ENCODE measurements around the gene PRR5.

The PRR5 gene

GRCh38 chr22:44729391-44730021 lies 27.5 kb downstream of the PRR5 start:
- no peak for DNase-seq (ENCODE audit: low spot score)

GRCh38 chr22:44730022-44730393 lies 28.0 kb downstream of the PRR5 start:
- DNase-seq (ENCODE audit: low spot score) = no peak
- TF ChIP-seq CTCF (IDR thresholded peaks at IDR 0.05; ENCODE audit: extremely low read depth, missing control alignments) = no peak

More at GRCh38 chr22:44729391-44730021, 27.5 kb downstream of the PRR5 start:
- TF ChIP-seq CTCF (IDR thresholded peaks at IDR 0.05; ENCODE audit: extremely low read depth, missing control alignments) = no peak

- TF ChIP-seq CTCF (IDR thresholded peaks at IDR 0.05; ENCODE audit: extremely low read depth, missing control alignments) = no peak
Measured at GRCh38 chr22:44730490-44731356, 28.7 kb downstream of the PRR5 start.

GRCh38 chr22:44731357-44731970 lies 29.5 kb downstream of the PRR5 start:
- DNase-seq (ENCODE audit: low spot score) = no peak
- no peak for TF ChIP-seq CTCF (IDR thresholded peaks at IDR 0.05; ENCODE audit: extremely low read depth, missing control alignments)

More at GRCh38 chr22:44730490-44731356, 28.7 kb downstream of the PRR5 start:
- no peak for DNase-seq (ENCODE audit: low spot score)

GRCh38 chr22:44732017-44732561 lies 30.1 kb downstream of the PRR5 start:
- TF ChIP-seq CTCF (IDR thresholded peaks at IDR 0.05; ENCODE audit: extremely low read depth, missing control alignments) = no peak
- no peak for DNase-seq (ENCODE audit: low spot score)

- no peak for DNase-seq (ENCODE audit: low spot score)
- TF ChIP-seq CTCF (IDR thresholded peaks at IDR 0.05; ENCODE audit: extremely low read depth, missing control alignments) = no peak
Measured at GRCh38 chr22:44732661-44733060, 30.7 kb downstream of the PRR5 start.

Data from GM20000 (cell line).